Calu3 (cell line): ENCODE data around the gene YPEL5. TPM values are rescaled to one million over a fixed set of nuclear protein-coding genes. Genes with fewer than 3 reads are reported as not detected.

Experiments used
- BruUV-seq: library from RNA; stranded (reverse); fragments of 400-500 nt; replicated peaks from 2 replicates; lab custom pipeline; 2021; lab: Mats Ljungman, UMichigan
- CTCF ChIA-PET: fragments of 300-600 bp; sonication (Branson Sonifier 250); formaldehyde crosslinking; loops from one replicate; lab custom pipeline; 2022; ENCODE audit warnings: antibody characterized with exemption; lab: Charles Lee
- DNase-seq: peaks from one replicate; pipeline ENCODE4 v3.0.0; 2022
- H3K27ac Mint-ChIP-seq: one replicate; pipeline ENCODE4 v1.8.0; 2022; ENCODE audit warnings: mixed read lengths; ENCODE audit not compliant: unreplicated experiment
- H3K27me3 Mint-ChIP-seq: one replicate; pipeline ENCODE4 v1.8.0; 2022; ENCODE audit warnings: mixed read lengths; ENCODE audit not compliant: unreplicated experiment
- H3K36me3 Mint-ChIP-seq: one replicate; pipeline ENCODE4 v1.8.0; 2022; ENCODE audit warnings: mild to moderate bottlenecking, moderate library complexity, mixed read lengths; ENCODE audit not compliant: insufficient read depth, unreplicated experiment
- H3K4me1 Mint-ChIP-seq: one replicate; pipeline ENCODE4 v1.8.0; 2022; ENCODE audit warnings: mild to moderate bottlenecking, low read depth, mixed read lengths; ENCODE audit not compliant: unreplicated experiment
- H3K4me3 Mint-ChIP-seq: one replicate; pipeline ENCODE4 v1.8.0; 2022; ENCODE audit warnings: mild to moderate bottlenecking, low read depth, moderate library complexity, mixed read lengths; ENCODE audit not compliant: unreplicated experiment
- H3K9me3 Mint-ChIP-seq: one replicate; pipeline ENCODE4 v1.8.0; 2022; ENCODE audit warnings: low read depth, mixed read lengths; ENCODE audit not compliant: unreplicated experiment
- CTCF ChIP-seq: fragments of 200-600 bp; IDR thresholded peaks from one replicate; pipeline ENCODE4 v1.8.0; 2022; ENCODE audit warnings: antibody characterized with exemption; ENCODE audit not compliant: unreplicated experiment
- intact Hi-C: fragments of 100-400 bp; cut with micrococcal nuclease; formaldehyde crosslinking; loops from one replicate; pipeline ENCODE4 v1.10.0; 2022; ENCODE audit not compliant: unreplicated experiment
- total RNA-seq: library from RNA; stranded (reverse); gene quantifications from 2 replicates; pipeline ENCODE4 v1.2.3, GENCODE V29; 2022

Gene YPEL5
- total RNA-seq, 1 experiment from 2014 or later = 23.0 TPM

DNA sequence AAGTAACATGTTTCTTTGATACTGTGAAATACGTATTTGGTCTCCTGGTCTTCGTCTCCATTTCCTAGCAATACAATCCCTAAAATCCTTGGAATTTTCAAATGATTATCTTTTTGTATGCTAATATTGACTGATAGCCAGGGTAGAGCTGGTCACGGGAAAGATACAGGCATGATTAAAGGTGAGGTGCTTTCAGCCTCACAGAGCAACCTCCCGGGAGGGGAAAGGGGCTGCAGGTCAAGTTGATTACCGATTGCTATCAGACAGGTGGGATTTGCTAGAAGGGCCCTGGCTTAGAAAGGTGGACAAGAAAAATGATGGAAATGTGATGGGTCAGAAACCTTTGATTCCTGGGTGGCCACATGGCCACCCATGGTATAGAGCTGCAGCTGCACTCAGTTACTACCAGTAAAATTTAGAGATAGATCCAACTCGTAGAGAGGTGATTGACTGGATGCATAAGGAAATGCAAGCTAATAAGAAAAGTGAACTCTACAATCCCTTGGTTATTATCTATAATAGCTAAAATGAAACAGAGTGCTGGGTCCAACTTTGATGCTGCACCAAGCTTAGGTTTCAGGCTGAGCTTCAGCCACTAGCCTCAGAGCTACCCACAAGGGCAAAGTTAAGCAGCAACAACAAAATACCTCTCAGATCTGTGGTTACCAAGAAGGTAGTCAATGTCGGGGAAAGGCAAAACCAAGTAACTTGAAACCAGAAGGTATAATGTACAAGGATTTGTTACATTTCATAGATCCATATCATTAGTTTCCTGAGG, 15.3 kb downstream of the YPEL5 start:
- intact Hi-C loops = no loop called here
- BruUV-seq = no TSS peak
- Mint-ChIP-seq H3K4me1 (no peaks in the 10 kb centered on the region), H3K27me3 (no peaks in the 10 kb centered on the region), H3K4me3 (no peak overlapping the region), H3K36me3 (peaks cover 8% of the 10 kb centered on the region), H3K27ac (no peak overlapping the region), H3K9me3 (no peaks in the 10 kb centered on the region)
- CTCF ChIA-PET = interaction anchor here (1.1 kb wide), 1 partner anchor 549 kb away, joined by 5 read pairs; no protein-coding TSS in a partner anchor
- TF ChIP-seq CTCF = no peak
- DNase-seq = no peak

GRCh38 chr2:30162806-30163205, 16.0 kb downstream of the YPEL5 start:
- no TSS peak for BruUV-seq
- H3K27ac Mint-ChIP-seq = no peak overlapping the region
- peaks cover 8% of the 10 kb centered on the region for H3K36me3 Mint-ChIP-seq
- no peak for DNase-seq
- H3K4me3 Mint-ChIP-seq = no peak overlapping the region
- peaks cover 6% of the 10 kb centered on the region for H3K27me3 Mint-ChIP-seq
- no peak for TF ChIP-seq CTCF
- CTCF ChIA-PET = interaction anchor here (1.1 to 2.9 kb wide), 2 partner anchors 548 to 549 kb away, joined by 5 to 111 read pairs; no protein-coding TSS in a partner anchor
- intact Hi-C loops = no loop called here
- H3K9me3 Mint-ChIP-seq = no peaks in the 10 kb centered on the region
- H3K4me1 Mint-ChIP-seq = no peaks in the 10 kb centered on the region

- no peak for DNase-seq
- Mint-ChIP-seq H3K36me3 (no peaks in the 10 kb centered on the region), H3K27me3 (peaks cover 21% of the 10 kb centered on the region), H3K4me1 (no peaks in the 10 kb centered on the region), H3K9me3 (no peaks in the 10 kb centered on the region), H3K27ac (no peak overlapping the region), H3K4me3 (no peak overlapping the region)
- TF ChIP-seq CTCF = no peak
- no TSS peak for BruUV-seq
- intact Hi-C loops = no loop called here
- CTCF ChIA-PET = interaction anchor here (0.6 to 2.9 kb wide), 22 partner anchors 8 to 1220 kb away, joined by 3 to 111 read pairs (median 4); partner anchors contain the start of genes LCLAT1 and YPEL5
These were observed 17.5 kb downstream of the YPEL5 start for GRCh38 chr2:30164131-30164925.

DNA sequence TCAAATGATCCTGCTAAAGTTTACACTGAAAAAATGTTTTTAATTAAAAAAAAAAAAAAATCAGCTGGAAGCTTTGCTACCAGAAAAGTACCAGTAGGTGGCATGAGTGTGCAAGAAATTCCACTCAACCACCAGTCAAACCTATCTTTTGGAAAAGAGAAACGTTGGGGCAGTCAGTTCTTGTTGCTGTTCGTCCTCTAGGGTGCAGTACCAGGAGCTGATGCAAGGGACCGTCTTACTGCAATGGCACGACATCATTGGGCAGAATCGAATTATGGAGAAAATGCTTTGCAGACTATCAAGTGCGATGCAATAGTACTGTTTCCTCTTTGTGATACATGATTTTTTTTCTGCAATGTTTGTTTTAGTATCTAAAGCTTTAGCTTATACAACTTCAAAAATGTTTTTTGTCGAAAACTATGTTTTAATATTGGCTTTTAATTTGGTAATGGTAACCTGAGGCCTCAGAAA, 18.3 kb downstream of the YPEL5 start:
- Mint-ChIP-seq H3K4me1 (no peaks in the 10 kb centered on the region), H3K9me3 (no peaks in the 10 kb centered on the region), H3K4me3 (no peak overlapping the region), H3K27me3 (peaks cover 29% of the 10 kb centered on the region), H3K36me3 (no peaks in the 10 kb centered on the region), H3K27ac (no peak overlapping the region)
- intact Hi-C loops = loop anchor here (1.0 to 5.0 kb wide), 2 partner anchors 42 to 542 kb away; no protein-coding TSS in a partner anchor
- CTCF ChIA-PET = interaction anchor here (0.6 to 2.9 kb wide), 28 partner anchors 9 to 1219 kb away, joined by 3 to 111 read pairs (median 4); partner anchors contain the start of genes LCLAT1 and YPEL5
- TF ChIP-seq CTCF = peak; percentile 75
- DNase-seq = peak; percentile 69
- no TSS peak for BruUV-seq
